Body of pancreas (tissue), 4 donors: ENCODE data around the gene CNPPD1. TPM values are rescaled to one million over a fixed set of nuclear protein-coding genes. Genes with fewer than 3 reads are reported as not detected.

Experiments
- ATAC-seq: fragments of 150-250 bp; one replicate; pipeline ENCODE4 v1.9.1; 2016
- DNase-seq, 4 donors: peaks; one replicate each; pipeline ENCODE4 v3.0.0-alpha.2; 2019
- H3K27ac ChIP-seq, 4 donors: fragments of 200-600 bp; sonication (generic); 1 replicate in 3 of 4; 2 replicates in 1 of 4; pipeline versions ENCODE4 v1.5.1 to v1.6.1; 2016 to 2019; ENCODE audit warnings: mild to moderate bottlenecking in 1 of 4, mixed read lengths in 1 of 4, moderate library complexity in 1 of 4
- H3K27me3 ChIP-seq, 2 donors: fragments of 200-600 bp; sonication (generic); one replicate each; pipeline ENCODE4 v1.6.0; 2016; ENCODE audit warnings: mild to moderate bottlenecking in 1 of 2
- H3K36me3 ChIP-seq, 2 donors: fragments of 200-600 bp; sonication (generic); replicated peaks in 1 of 2; 2 replicates each; pipeline ENCODE4 v1.5.1; 2016; ENCODE audit warnings: low read depth in 2 of 2; ENCODE audit not compliant: insufficient read depth in 1 of 2
- H3K4me1 ChIP-seq: fragments of 200-600 bp; sonication (generic); one replicate; pipeline ENCODE4 v1.6.0; 2016
- H3K4me3 ChIP-seq, 2 donors: fragments of 200-600 bp; sonication (generic); 1 replicate in 1 of 2; 2 replicates in 1 of 2; pipeline ENCODE4 v1.5.1; 2016 to 2019
- H3K9me3 ChIP-seq, 3 donors: fragments of 200-600 bp; sonication (generic); 1 replicate in 2 of 3; 2 replicates in 1 of 3; pipeline ENCODE4 v1.5.1; 2016
- POLR2A ChIP-seq, 3 donors: fragments of 450-650 bp; IDR thresholded peaks; one replicate each; pipeline ENCODE4 v1.6.1; 2016; ENCODE audit warnings: antibody characterized with exemption in 3 of 3, mild to moderate bottlenecking in 2 of 3
- WGBS, 2 donors: methylation state at CpG; one replicate each; pipeline ENCODE4 v1.1.5; 2017; 5-methylcytosine and 5-hydroxymethylcytosine counted together
- intact Hi-C: fragments of 100-400 bp; cut with DNase I; formaldehyde crosslinking; loops from one replicate; pipeline ENCODE4 v1.15.1; 2023
- total RNA-seq, 2 donors: library from RNA; depleted of rRNA; stranded (reverse); fragments of >200 nt; gene quantifications; one replicate each; pipeline ENCODE4 v1.1.0, GENCODE V29; 2016
- TF ChIP-seq, protein P1 (sequence below), 7 experiments: fragments of 450-650 bp in 4 of 7; fragments of 200-600 bp in 3 of 7; sonication (generic) in 3 of 7; IDR thresholded peaks; one replicate each; pipeline ENCODE4 v1.5.1; 2016 to 2019; ENCODE audit warnings: antibody characterized with exemption in 7 of 7

CNPPD1 gene
- total RNA-seq, 2 donors from 2014 or later, result 25.7 to 27.4 TPM

DNA sequence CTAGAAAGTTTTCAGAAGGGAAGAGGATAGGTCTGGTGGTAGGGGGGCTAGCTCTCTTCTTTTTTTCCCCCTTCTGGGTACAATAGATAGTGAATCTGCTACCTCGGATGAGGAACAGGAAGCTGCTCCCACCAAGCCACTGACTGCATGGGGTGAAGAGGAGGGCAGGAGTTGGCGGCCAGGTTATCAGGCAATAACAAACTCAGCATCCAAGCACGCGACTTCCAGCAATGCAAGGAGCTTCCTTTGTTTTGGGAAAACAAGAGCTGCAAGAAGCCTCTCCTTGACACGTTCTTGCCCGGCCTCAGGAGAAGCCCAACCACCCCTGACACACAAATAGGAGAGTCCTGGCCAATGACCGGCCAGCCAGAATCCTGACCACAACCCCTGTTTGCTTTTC is 48.3 kb downstream of the CNPPD1 start:
- Histone ChIP-seq H3K27me3 (no peaks in the 10 kb centered on the region), H3K4me3 (no peak overlapping the region), H3K9me3 (no peaks in the 10 kb centered on the region), H3K4me1 (peaks cover 44% of the 10 kb centered on the region), H3K36me3 (no peaks in the 10 kb centered on the region), H3K27ac (no peak overlapping the region)
- intact Hi-C loops, result no loop called here
- DNase-seq, result no peak
- TF ChIP-seq POLR2A (IDR thresholded peaks at IDR 0.05), result no peak
- TF ChIP-seq, protein P1, sequence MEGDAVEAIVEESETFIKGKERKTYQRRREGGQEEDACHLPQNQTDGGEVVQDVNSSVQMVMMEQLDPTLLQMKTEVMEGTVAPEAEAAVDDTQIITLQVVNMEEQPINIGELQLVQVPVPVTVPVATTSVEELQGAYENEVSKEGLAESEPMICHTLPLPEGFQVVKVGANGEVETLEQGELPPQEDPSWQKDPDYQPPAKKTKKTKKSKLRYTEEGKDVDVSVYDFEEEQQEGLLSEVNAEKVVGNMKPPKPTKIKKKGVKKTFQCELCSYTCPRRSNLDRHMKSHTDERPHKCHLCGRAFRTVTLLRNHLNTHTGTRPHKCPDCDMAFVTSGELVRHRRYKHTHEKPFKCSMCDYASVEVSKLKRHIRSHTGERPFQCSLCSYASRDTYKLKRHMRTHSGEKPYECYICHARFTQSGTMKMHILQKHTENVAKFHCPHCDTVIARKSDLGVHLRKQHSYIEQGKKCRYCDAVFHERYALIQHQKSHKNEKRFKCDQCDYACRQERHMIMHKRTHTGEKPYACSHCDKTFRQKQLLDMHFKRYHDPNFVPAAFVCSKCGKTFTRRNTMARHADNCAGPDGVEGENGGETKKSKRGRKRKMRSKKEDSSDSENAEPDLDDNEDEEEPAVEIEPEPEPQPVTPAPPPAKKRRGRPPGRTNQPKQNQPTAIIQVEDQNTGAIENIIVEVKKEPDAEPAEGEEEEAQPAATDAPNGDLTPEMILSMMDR (IDR thresholded peaks at IDR 0.05), result no peak
- ATAC-seq, result no peak
- WGBS, 2 donors, result 77 to 95% methylated on average over 7 of the region's 7 CpGs

DNA sequence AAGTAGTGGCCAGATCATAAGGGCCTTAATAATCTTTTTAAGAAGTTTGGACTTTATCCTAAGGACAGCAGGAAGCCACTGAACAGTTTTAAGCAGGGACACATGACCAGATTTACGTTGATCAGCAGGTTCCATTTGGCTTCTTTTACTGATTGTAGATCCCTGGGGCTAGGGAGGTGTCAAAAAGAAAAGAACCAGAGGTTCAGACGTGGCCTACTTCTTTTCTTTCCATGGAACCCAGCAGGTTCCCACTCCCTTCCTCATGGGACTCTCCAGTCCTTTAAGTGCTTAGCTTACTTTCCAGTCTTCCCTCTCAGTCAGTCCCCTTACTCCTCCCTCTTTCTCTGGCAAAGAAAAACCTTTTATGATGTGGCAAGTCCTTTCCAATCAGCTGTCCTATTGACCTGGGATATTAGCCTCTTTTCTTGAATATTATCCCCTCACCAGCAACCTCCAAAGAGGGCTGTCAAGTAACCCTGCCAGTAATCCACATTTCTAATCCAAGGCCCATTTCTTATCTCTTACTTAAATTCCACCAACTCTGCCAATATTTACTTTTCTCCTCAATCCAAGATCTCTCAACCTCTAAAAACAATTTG is 49.6 kb downstream of the CNPPD1 start:
- peak overlapping the region in 1 of 4 donors; percentile 26 for H3K27ac ChIP-seq
- no peak overlapping the region for H3K4me3 ChIP-seq
- WGBS, 2 donors, result 41 to 42% methylated on average over 2 of the region's 2 CpGs
- no peaks in the 10 kb centered on the region for H3K36me3 ChIP-seq
- TF ChIP-seq POLR2A (IDR thresholded peaks at IDR 0.05), result no peak
- TF ChIP-seq, protein P1 (IDR thresholded peaks at IDR 0.05), result no peak
- H3K9me3 ChIP-seq, result no peaks in the 10 kb centered on the region
- intact Hi-C loops, result no loop called here
- no peak for DNase-seq
- peaks cover 56% of the 10 kb centered on the region for H3K4me1 ChIP-seq
- H3K27me3 ChIP-seq, result no peaks in the 10 kb centered on the region
- no peak for ATAC-seq

DNA sequence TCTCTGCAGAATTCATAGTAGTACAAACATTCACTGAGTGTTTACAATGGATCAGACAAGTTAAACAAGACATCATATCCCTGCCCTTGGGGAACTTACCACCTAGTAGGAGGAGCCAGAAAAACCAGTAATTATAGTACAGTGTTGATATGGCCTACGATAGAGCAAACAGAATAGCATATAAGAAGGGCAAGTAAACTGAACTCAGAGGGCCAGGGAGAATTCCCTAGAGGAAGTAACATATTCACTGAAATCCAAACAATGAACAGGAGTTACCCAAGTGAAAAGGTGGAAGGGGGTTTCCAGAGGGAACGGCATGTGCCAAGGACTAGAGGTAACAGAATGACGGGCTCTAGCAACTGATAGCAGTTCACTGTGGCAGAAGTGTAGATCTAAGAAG is 50.2 kb downstream of the CNPPD1 start:
- ATAC-seq (peak; percentile 45), DNase-seq (peak in 3 of 4 donors; percentile 21 to 43 (median 37))
- Histone ChIP-seq H3K4me3 (no peak overlapping the region), H3K27ac (peak overlapping the region in 1 of 4 donors; percentile 26), H3K27me3 (no peaks in the 10 kb centered on the region), H3K36me3 (no peaks in the 10 kb centered on the region), H3K9me3 (no peaks in the 10 kb centered on the region), H3K4me1 (peaks cover 61% of the 10 kb centered on the region)
- 20 to 31% methylated on average over 3 of the region's 3 CpGs for WGBS, 2 donors
- intact Hi-C loops, result no loop called here
- no peak for TF ChIP-seq POLR2A (IDR thresholded peaks at IDR 0.05)
- TF ChIP-seq, protein P1 (IDR thresholded peaks at IDR 0.05), result no peak

GRCh38 chr2:219125886-219126270 is 50.8 kb downstream of the CNPPD1 start:
- H3K4me1 ChIP-seq, result peaks cover 61% of the 10 kb centered on the region
- no peak overlapping the region for H3K4me3 ChIP-seq
- no peaks in the 10 kb centered on the region for H3K36me3 ChIP-seq
- ATAC-seq (no peak), DNase-seq (no peak)
- H3K27me3 ChIP-seq, result no peaks in the 10 kb centered on the region
- WGBS, 2 donors, result 68 to 79% methylated on average over 1 of the region's 1 CpG
- no peaks in the 10 kb centered on the region for H3K9me3 ChIP-seq
- intact Hi-C loops, result no loop called here
- no peak overlapping the region for H3K27ac ChIP-seq
- TF ChIP-seq, protein P1 (IDR thresholded peaks at IDR 0.05), result no peak
- TF ChIP-seq POLR2A (IDR thresholded peaks at IDR 0.05), result no peak

DNA sequence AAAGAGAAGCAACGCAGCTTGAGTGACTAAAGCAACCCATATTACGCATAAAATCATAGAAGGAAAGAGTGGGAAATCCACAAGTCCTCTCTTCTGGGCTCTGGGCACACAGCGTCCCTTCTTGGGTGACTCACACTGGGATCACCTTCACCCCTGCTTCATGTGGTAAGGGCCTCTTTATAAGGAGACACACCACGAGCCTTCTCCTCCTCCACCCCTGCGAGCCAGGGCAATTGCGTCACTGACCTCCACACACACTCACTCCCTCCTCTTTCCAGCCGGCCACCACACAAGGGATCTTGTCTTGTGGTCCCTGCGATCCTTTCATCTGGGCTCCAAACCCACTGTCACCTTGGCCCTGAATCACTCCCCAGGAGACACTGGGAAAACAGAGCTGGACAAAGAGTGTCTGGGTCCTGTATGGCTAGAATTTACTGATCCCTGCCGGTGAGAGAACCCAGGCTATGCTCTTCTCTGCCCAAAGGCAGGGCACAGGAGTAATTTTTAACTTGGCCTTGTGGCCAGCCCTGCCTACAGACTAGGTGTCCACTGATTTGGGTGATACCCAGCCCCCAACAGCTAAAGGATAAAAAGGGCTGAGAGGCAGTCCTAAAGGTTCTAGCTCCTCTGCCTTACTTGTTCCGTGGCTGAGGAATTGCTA is 51.4 kb downstream of the CNPPD1 start:
- intact Hi-C loops, result no loop called here
- H3K27ac ChIP-seq, result no peak overlapping the region
- TF ChIP-seq, protein P1 (IDR thresholded peaks at IDR 0.05), result no peak
- TF ChIP-seq POLR2A (IDR thresholded peaks at IDR 0.05), result no peak
- 84 to 87% methylated on average over 10 of the region's 10 CpGs for WGBS, 2 donors
- H3K4me1 ChIP-seq, result peaks cover 61% of the 10 kb centered on the region
- ATAC-seq, result no peak
- H3K4me3 ChIP-seq, result no peak overlapping the region
- no peaks in the 10 kb centered on the region for H3K36me3 ChIP-seq
- H3K27me3 ChIP-seq, result no peaks in the 10 kb centered on the region
- no peaks in the 10 kb centered on the region for H3K9me3 ChIP-seq
- DNase-seq, result peak in 2 of 4 donors; percentile 31
